Measurements from ENCODE around the gene SCARB1. TPM values are rescaled to one million over a fixed set of nuclear protein-coding genes. Genes with fewer than 3 reads are reported as not detected.
A peak's percentile ranks its signal among the peaks of the same experiment; 100 is the strongest.
"Not testable (repeated sequence)": the region's sequence is repeated elsewhere in the genome, so short reads cannot be mapped to it uniquely, and the experiment has no call there.

The SCARB1 gene
- total and polyA plus RNA-seq, 9 of the 15 experiments (the other 6 are each of a cell fraction or from before 2014, with no cell fraction given), result 0.56 to 157 (median 52.8) TPM

DNA sequence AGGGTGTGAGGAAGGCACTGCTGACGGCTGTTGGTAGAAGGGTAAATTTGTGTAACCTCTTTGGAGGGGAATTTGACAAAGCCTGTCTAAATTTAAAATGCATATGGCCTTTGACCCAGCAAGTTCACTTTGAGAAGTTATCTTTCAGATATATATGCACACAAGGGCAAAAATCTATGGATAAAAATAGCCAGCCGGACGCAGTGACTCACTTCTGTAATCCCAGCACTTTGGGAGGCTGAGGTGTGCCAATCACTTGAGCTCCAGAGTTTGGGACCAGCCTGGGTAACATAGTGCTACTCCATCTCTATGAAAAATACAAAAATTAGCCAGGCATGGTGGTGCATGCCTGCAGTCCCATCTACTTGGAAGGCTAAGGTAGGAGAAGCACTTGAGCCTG lies 37.3 kb upstream of the SCARB1 start (continued):
- TF ChIP-seq NR2C1 (IDR thresholded peaks at IDR 0.05), result 0 out of 2 replicates have a peak, but pooled peaks have one; percentile 36
- peak; percentile 68 for TF ChIP-seq NR2C1 (tag; IDR thresholded peaks at IDR 0.05)
- TF ChIP-seq, protein P1, sequence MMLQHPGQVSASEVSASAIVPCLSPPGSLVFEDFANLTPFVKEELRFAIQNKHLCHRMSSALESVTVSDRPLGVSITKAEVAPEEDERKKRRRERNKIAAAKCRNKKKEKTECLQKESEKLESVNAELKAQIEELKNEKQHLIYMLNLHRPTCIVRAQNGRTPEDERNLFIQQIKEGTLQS (IDR thresholded peaks at IDR 0.05), result peak; percentile 21; the same call in 1 of the 2 replicates
- TF ChIP-seq, protein P1 (CRISPR knock-in tag; conservative IDR thresholded peaks at IDR 0.05), result no peak

DNA sequence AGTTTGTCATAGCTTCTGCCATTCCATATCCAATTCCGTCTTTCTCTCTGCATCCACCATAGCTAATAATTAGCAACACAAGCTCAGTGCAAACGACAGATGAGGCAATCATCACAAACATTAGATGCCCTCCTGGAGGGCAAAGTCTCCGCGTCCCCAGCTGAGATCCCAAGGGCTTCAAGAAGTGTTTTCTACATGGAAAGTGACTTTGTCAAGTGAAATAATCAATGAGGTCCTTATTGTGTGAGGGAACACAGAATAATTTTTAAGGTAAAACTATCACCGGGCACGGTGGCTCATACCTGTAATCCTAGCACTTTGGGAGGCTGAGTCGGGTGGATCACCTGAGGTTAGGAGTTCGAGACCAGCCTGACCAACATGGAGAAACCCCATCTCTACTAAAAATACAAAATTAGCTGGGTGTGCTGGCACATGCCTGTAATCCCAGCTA lies 36.7 kb upstream of the SCARB1 start:
- H2AFZ ChIP-seq (ENCODE audit: low read depth, low read length); H3K4me3 ChIP-seq; H3K27ac ChIP-seq (ENCODE audit: extremely low read depth, low read depth, low read length); H4K20me1 ChIP-seq (replicated peaks; ENCODE audit: control insufficient read depth, insufficient read depth, low read length); FAIRE-seq; H3K27me3 ChIP-seq (ENCODE audit: control insufficient read depth in 2 of 2, insufficient read depth in 2 of 2, low read length in 2 of 2); CTCF ChIA-PET (ENCODE audit: low intra/inter-chr PET ratio); H3K9ac ChIP-seq (ENCODE audit: insufficient read depth in 1 of 2, low read depth in 2 of 2, low read length in 2 of 2); BruUV-seq (replicated peaks); H3K9me3 ChIP-seq (replicated peaks; ENCODE audit: control insufficient read depth, insufficient read depth, low read depth, low read length); H3K4me2 ChIP-seq (ENCODE audit: insufficient read depth, low read length); in situ Hi-C loops (cut with MboI); ATAC-seq; H3K9me1 ChIP-seq (ENCODE audit: control insufficient read depth, insufficient read depth, low read length); DNase-seq (ENCODE audit: extremely low read depth in 1 of 4, low spot score in 3 of 4); intact Hi-C loops (cut with micrococcal nuclease); H3K79me2 ChIP-seq (ENCODE audit: control insufficient read depth, insufficient read depth, low read length); H3K36me3 ChIP-seq (ENCODE audit: control insufficient read depth, insufficient read depth, low read length): not testable (repeated sequence)
- POLR2A ChIA-PET, result interaction anchor here (1.0 to 4.1 kb wide), 3 partner anchors 10 to 54 kb away, joined by 3 to 32 read pairs (median 5); no protein-coding TSS in a partner anchor
- H3K4me1 ChIP-seq (replicated peaks in 1 of 2; ENCODE audit: control insufficient read depth in 2 of 2, insufficient read depth in 2 of 2, low read length in 2 of 2), result peaks cover 6 to 13% of the 10 kb centered on the region in 2 experiments; a peak in 4 of 5 replicates
- 53% methylated on average over 8 of the region's 8 CpGs for WGBS (ENCODE audit: insufficient coverage, low coverage, missing lambda C conversion rate)
